GM18519 (cell line): Measurements from ENCODE around the gene HPCA.
"Not testable (repeated sequence)": the region's sequence is repeated elsewhere in the genome, so short reads cannot be mapped to it uniquely, and the experiment has no call there.

ENCODE experiments used
- ATAC-seq: cut with Tn5 transposase; IDR thresholded peaks from one replicate; pipeline ENCODE4 v1.9.1; 2021; ENCODE audit warnings: mild to moderate bottlenecking, moderate library complexity; ENCODE audit not compliant: unreplicated experiment, low FRiP score

The HPCA gene

GRCh38 chr1:32900956-32901822 lies 14.9 kb downstream of the HPCA start, which contains the start of gene TMEM54:
TSS of gene TMEM54 (minus strand) at chr1:32901389. CDS start at chr1:32901238, 151 bp downstream.
- no peak for ATAC-seq

GRCh38 chr1:32901823-32902534 lies 15.7 kb downstream of the HPCA start:
- no peak for ATAC-seq

- no peak for ATAC-seq
Measured at GRCh38 chr1:32902535-32902920, 16.2 kb downstream of the HPCA start.

GRCh38 chr1:32903991-32904785 lies 17.9 kb downstream of the HPCA start:
- no peak for ATAC-seq

GRCh38 chr1:32904797-32905196 lies 18.5 kb downstream of the HPCA start:
- no peak for ATAC-seq

GRCh38 chr1:32905588-32905987 lies 19.3 kb downstream of the HPCA start:
- not testable (repeated sequence) for ATAC-seq

- no peak for ATAC-seq
Measured at GRCh38 chr1:32906654-32907053, 20.4 kb downstream of the HPCA start.

- no peak for ATAC-seq
Measured at GRCh38 chr1:32907435-32907834, 21.1 kb downstream of the HPCA start.

- ATAC-seq, result no peak
Measured at GRCh38 chr1:32910319-32910718, 24.0 kb downstream of the HPCA start.

- no peak for ATAC-seq
Measured at GRCh38 chr1:32915766-32916706, 29.7 kb downstream of the HPCA start.

GRCh38 chr1:32917521-32917920 lies 31.2 kb downstream of the HPCA start:
- ATAC-seq, result no peak

- ATAC-seq, result no peak
Measured at GRCh38 chr1:32918179-32918578, 31.9 kb downstream of the HPCA start.

GRCh38 chr1:32919811-32920733 lies 33.8 kb downstream of the HPCA start:
- ATAC-seq, result no peak

- no peak for ATAC-seq
Measured at GRCh38 chr1:32920833-32921232, 34.5 kb downstream of the HPCA start.

- ATAC-seq, result no peak
Measured at GRCh38 chr1:32924881-32925344, 38.6 kb downstream of the HPCA start.

GRCh38 chr1:32925403-32926162 lies 39.3 kb downstream of the HPCA start:
- ATAC-seq, result no peak

- no peak for ATAC-seq
Measured at GRCh38 chr1:32926562-32926961, 40.3 kb downstream of the HPCA start.

- no peak for ATAC-seq
Measured at GRCh38 chr1:32927441-32927840, 41.1 kb downstream of the HPCA start.
